MM.1S (cell line): Measurements from ENCODE around the gene ZCCHC18.
A peak's percentile ranks its signal among the peaks of the same experiment; 100 is the strongest.

ENCODE experiments used
- DNase-seq: peaks from one replicate; pipeline ENCODE4 v3.0.0-alpha.2; 2015
- H2AFZ ChIP-seq: fragments of 300-600 bp; sonication (generic); 2 replicates; pipeline ENCODE4 v1.6.0; 2016; ENCODE audit warnings: antibody characterized with exemption, low read length
- H3F3A ChIP-seq: fragments of 300-600 bp; sonication (generic); 2 replicates; pipeline ENCODE4 v1.6.1; 2016; ENCODE audit warnings: mild to moderate bottlenecking, antibody characterized with exemption, low read length, moderate library complexity, mixed read lengths; ENCODE audit not compliant: insufficient read depth
- H3K27ac ChIP-seq: fragments of 300-600 bp; sonication (generic); 2 replicates; pipeline ENCODE4 v1.5.1; 2016; ENCODE audit warnings: mild to moderate bottlenecking, low read length
- H3K27me3 ChIP-seq: fragments of 300-600 bp; sonication (generic); replicated peaks from 2 replicates; pipeline ENCODE4 v1.6.0; 2016; ENCODE audit warnings: low read length; ENCODE audit not compliant: insufficient read depth
- H3K36me3 ChIP-seq: fragments of 300-600 bp; sonication (generic); replicated peaks from 2 replicates; pipeline ENCODE4 v1.6.1; 2016; ENCODE audit warnings: mild to moderate bottlenecking, low read length, mixed read lengths; ENCODE audit not compliant: insufficient read depth
- H3K4me1 ChIP-seq: fragments of 300-600 bp; sonication (generic); 2 replicates; pipeline ENCODE4 v1.6.1; 2016; ENCODE audit warnings: low read length, mixed read lengths
- H3K4me2 ChIP-seq: fragments of 300-600 bp; sonication (generic); 2 replicates; pipeline ENCODE4 v1.6.0; 2016; ENCODE audit warnings: low read depth, low read length
- H3K4me3 ChIP-seq: fragments of 300-600 bp; sonication (generic); 2 replicates; pipeline ENCODE4 v1.5.1; 2016; ENCODE audit warnings: low read length, mixed read lengths
- H3K79me2 ChIP-seq: fragments of 300-600 bp; sonication (generic); 2 replicates; pipeline ENCODE4 v1.6.1; 2016; ENCODE audit warnings: mixed run types, low read length, mixed read lengths
- H3K9ac ChIP-seq: fragments of 300-600 bp; sonication (generic); 2 replicates; pipeline ENCODE4 v1.6.1; 2016; ENCODE audit warnings: low read length, mixed read lengths
- H3K9me2 ChIP-seq: fragments of 300-600 bp; sonication (generic); replicated peaks from 2 replicates; pipeline ENCODE4 v1.6.1; 2016; ENCODE audit warnings: mild to moderate bottlenecking, low read length, mixed read lengths; ENCODE audit not compliant: insufficient read depth
- H3K9me3 ChIP-seq: fragments of 300-600 bp; sonication (generic); replicated peaks from 2 replicates; pipeline ENCODE4 v1.6.1; 2016; ENCODE audit warnings: mild to moderate bottlenecking, low read length, mixed read lengths; ENCODE audit not compliant: insufficient read depth
- H4K20me1 ChIP-seq: fragments of 300-600 bp; sonication (generic); 2 replicates; pipeline ENCODE4 v1.6.1; 2016; ENCODE audit warnings: mild to moderate bottlenecking, low read length, moderate library complexity, mixed read lengths; ENCODE audit not compliant: insufficient read depth
- CTCF ChIP-seq: fragments of 300-600 bp; sonication (generic); IDR thresholded peaks from 2 replicates; pipeline ENCODE4 v1.5.1; 2016; ENCODE audit warnings: antibody characterized with exemption, low read length, mixed read lengths
- EZH2 ChIP-seq: fragments of 300-600 bp; sonication (generic); optimal IDR thresholded peaks from 2 replicates; pipeline ENCODE3; 2017; ENCODE audit warnings: low read depth, mild to moderate bottlenecking, antibody characterized with exemption, low read length, mixed read lengths
- EZH2phosphoT487 ChIP-seq: fragments of 300-600 bp; sonication (generic); IDR thresholded peaks from 2 replicates; pipeline ENCODE4 v1.6.1; 2018; ENCODE audit warnings: antibody characterized with exemption, low read length

The ZCCHC18 gene

GRCh38 chrX:104141087-104141760 is 28.9 kb downstream of the ZCCHC18 start:
- no peak overlapping the region for H3K4me3 ChIP-seq
- H3K4me2 ChIP-seq: no peak overlapping the region
- no peaks in the 10 kb centered on the region for H3F3A ChIP-seq
- no peak for DNase-seq
- no peaks in the 10 kb centered on the region for H3K36me3 ChIP-seq
- H3K4me1 ChIP-seq: 0 out of 2 replicates have a peak, but pooled peaks cover 1% of the 10 kb centered on the region
- no peaks in the 10 kb centered on the region for H4K20me1 ChIP-seq
- no peak overlapping the region for H3K27ac ChIP-seq
- no peak overlapping the region for H3K9ac ChIP-seq
- no peaks in the 10 kb centered on the region for H3K27me3 ChIP-seq
- no peaks in the 10 kb centered on the region for H3K79me2 ChIP-seq
- H3K9me2 ChIP-seq: no peaks in the 10 kb centered on the region
- H2AFZ ChIP-seq: no peak overlapping the region
- no peaks in the 10 kb centered on the region for H3K9me3 ChIP-seq
- TF ChIP-seq EZH2 (no peak), EZH2phosphoT487 (no peak), CTCF (no peak)

GRCh38 chrX:104151037-104151436 is 38.7 kb downstream of the ZCCHC18 start:
- H3K79me2 ChIP-seq: peaks cover 31% of the 10 kb centered on the region

GRCh38 chrX:104156630-104157529 is 44.6 kb downstream of the ZCCHC18 start, which contains the start of gene SLC25A53:
Gene SLC25A53 (minus strand): TSS chrX:104157009. CDS start chrX:104105257, 51,752 bp downstream.
- Histone ChIP-seq H3K4me3 (peak within 1 kb of the TSS; percentile 77), H3K27ac (peak within 1 kb of the TSS; percentile 91), H3K9me3 (no peaks in the 10 kb centered on the region), H3K9me2 (no peaks in the 10 kb centered on the region), H3F3A (no peaks in the 10 kb centered on the region), H2AFZ (peak within 1 kb of the TSS; percentile 55), H3K4me2 (peak within 1 kb of the TSS; percentile 60), H3K27me3 (no peaks in the 10 kb centered on the region), H4K20me1 (no peaks in the 10 kb centered on the region), H3K79me2 (peaks cover 29% of the 10 kb centered on the region), H3K4me1 (no peaks in the 10 kb centered on the region), H3K9ac (peak within 1 kb of the TSS; percentile 91), H3K36me3 (no peaks in the 10 kb centered on the region)
- DNase-seq: peak; percentile 80
- TF ChIP-seq CTCF (no peak), EZH2phosphoT487 (no peak), EZH2 (no peak)

More at GRCh38 chrX:104151037-104151436, 38.7 kb downstream of the ZCCHC18 start:
- Histone ChIP-seq H3K4me2 (no peak overlapping the region), H2AFZ (no peak overlapping the region), H3K9me2 (no peaks in the 10 kb centered on the region), H3K9me3 (no peaks in the 10 kb centered on the region), H3K4me3 (no peak overlapping the region), H3K27ac (no peak overlapping the region), H3K4me1 (no peaks in the 10 kb centered on the region), H4K20me1 (no peaks in the 10 kb centered on the region), H3F3A (no peaks in the 10 kb centered on the region), H3K36me3 (no peaks in the 10 kb centered on the region), H3K9ac (no peak overlapping the region), H3K27me3 (no peaks in the 10 kb centered on the region)
- no peak for DNase-seq
- TF ChIP-seq EZH2phosphoT487 (no peak), EZH2 (no peak), CTCF (no peak)
